PFSK-1 (cell line): ENCODE results near the gene AIRE.

ENCODE experiments used
- FOXP2 ChIP-seq: optimal IDR thresholded peaks from 2 replicates; pipeline ENCODE3; 2011; ENCODE audit warnings: borderline replicate concordance, control low read depth, inconsistent platforms; ENCODE audit not compliant: insufficient read depth; ENCODE audit errors: extremely low read length, extremely low read depth
- POLR2AphosphoS5 ChIP-seq: IDR thresholded peaks from 2 replicates; pipeline ENCODE4 v1.6.1; 2012; ENCODE audit warnings: low read depth, mild to moderate bottlenecking, control low read depth, low read length, moderate library complexity
- REST ChIP-seq, 2 experiments: IDR thresholded peaks; 2 replicates each; pipeline versions ENCODE4 v1.6.1 to v1.8.0; 2011 to 2012; ENCODE audit warnings: low read depth in 2 of 2, low read length in 2 of 2, control low read depth in 1 of 2, inconsistent platforms in 1 of 2, mild to moderate bottlenecking in 1 of 2, moderate library complexity in 1 of 2; ENCODE audit not compliant: insufficient read depth in 1 of 2
- SIN3A ChIP-seq: IDR thresholded peaks from 2 replicates; pipeline ENCODE4 v1.6.1; 2012; ENCODE audit warnings: mild to moderate bottlenecking, low read length, moderate library complexity, borderline replicate concordance; ENCODE audit not compliant: insufficient read depth
- TAF1 ChIP-seq: IDR thresholded peaks from 2 replicates; pipeline ENCODE4 v1.6.1; 2012; ENCODE audit warnings: low read length, control low read depth, borderline replicate concordance; ENCODE audit not compliant: insufficient read depth

Gene AIRE

DNA sequence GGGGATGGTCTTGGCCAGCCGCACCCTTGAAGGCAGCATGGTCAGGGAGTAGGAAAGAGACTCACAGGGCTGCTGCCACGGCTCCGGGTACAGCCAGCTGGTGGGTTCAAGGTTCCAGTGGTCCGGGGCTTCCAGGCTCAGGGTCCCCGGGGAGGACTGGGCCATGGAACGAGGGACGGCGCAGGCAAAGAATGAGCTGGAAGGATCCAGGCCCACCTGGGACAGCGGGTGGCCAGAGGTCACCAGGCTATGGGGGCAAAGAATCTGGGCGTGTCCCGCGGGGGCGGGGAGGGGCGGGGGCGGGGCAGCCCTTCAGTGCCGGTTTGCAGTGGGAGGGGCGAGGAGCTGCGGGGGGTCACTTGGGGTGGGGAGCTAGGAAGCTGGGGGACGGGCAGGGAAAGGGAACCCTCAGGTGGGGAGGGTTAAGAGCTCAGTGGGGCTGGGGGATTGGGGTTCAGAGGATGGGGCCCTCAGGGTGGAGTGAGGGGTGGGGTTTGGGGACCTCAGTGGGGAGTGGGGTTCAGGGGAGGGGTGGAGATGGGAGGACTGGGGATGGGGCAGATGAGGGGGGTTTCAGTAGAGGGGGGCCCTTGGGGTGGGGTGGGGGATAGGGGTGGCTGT is 23.9 kb upstream of the AIRE start, which contains the start of gene DNMT3L:
Gene DNMT3L, minus strand, starts transcription at position 223 of the 621 bp plus-strand sequence. CDS start 638 bp downstream, outside the sequence.
- TF ChIP-seq POLR2AphosphoS5, result no peak
- no peak for TF ChIP-seq TAF1
- no peak for TF ChIP-seq SIN3A
- TF ChIP-seq FOXP2, result no peak
- no peak for TF ChIP-seq REST (IDR thresholded peaks at IDR 0.05; ENCODE audit: insufficient read depth in 1 of 2, low read depth in 2 of 2, low read length in 2 of 2)

- no peak for TF ChIP-seq SIN3A
- no peak for TF ChIP-seq TAF1
- no peak for TF ChIP-seq POLR2AphosphoS5
- no peak for TF ChIP-seq FOXP2
- TF ChIP-seq REST (IDR thresholded peaks at IDR 0.05; ENCODE audit: insufficient read depth in 1 of 2, low read depth in 2 of 2, low read length in 2 of 2), result no peak
Observed at GRCh38 chr21:44262338-44263056, 23.2 kb upstream of the AIRE start.

DNA sequence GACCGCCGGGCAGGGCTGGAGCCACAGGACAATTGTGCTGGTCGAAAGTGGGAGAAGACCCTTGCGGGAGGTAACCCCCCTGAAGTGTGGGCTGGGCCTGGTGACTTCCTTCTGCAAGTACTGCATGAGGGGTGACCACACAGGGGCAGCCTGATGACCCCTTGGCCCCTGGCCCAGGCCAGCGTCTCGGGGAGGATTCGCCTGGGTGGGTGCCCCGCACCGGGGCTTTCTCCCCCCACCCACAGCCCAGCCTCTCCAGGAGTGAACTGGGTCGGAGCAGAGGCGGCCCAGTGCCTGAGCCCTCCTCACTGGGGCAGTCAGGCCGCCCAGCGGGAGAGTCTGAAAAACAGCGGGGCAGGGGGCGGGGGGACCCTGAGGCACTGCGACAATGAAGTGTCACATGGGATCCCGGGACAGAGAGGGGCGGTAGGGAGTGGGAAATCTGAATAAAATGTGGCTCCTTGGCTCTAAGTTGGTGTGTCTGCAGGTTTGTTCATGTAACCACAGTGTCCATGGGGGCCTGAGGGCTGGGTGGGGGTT is 22.4 kb upstream of the AIRE start:
- no peak for TF ChIP-seq TAF1
- TF ChIP-seq REST (IDR thresholded peaks at IDR 0.05; ENCODE audit: insufficient read depth in 1 of 2, low read depth in 2 of 2, low read length in 2 of 2), result no peak
- TF ChIP-seq FOXP2, result no peak
- no peak for TF ChIP-seq POLR2AphosphoS5
- TF ChIP-seq SIN3A, result no peak

DNA sequence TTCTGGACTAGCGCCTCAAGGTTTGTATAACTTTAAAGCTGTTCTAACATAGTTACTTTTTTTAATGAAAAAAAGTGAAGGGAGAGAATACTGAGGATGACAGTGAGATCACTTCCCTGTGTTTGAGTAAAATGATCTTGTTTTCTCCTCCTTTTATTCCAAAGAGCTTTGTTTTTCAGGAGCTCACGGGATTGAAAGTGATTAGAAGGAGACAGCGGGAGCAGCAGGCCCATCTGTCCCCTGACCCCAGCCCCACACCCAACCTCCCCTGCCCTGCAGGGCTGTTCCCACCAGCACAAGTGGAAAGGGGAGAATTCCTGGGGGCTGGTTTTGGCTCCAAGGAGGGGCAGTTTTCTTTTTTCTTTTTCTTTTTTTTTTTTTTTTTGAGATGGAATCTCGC is 21.9 kb upstream of the AIRE start:
- TF ChIP-seq TAF1, result no peak
- no peak for TF ChIP-seq SIN3A
- no peak for TF ChIP-seq REST (IDR thresholded peaks at IDR 0.05; ENCODE audit: insufficient read depth in 1 of 2, low read depth in 2 of 2, low read length in 2 of 2)
- TF ChIP-seq FOXP2, result no peak
- no peak for TF ChIP-seq POLR2AphosphoS5
